ENCODE data around the gene PPP1R15B.
"Not testable (repeated sequence)": the region's sequence is repeated elsewhere in the genome, so short reads cannot be mapped to it uniquely, and the experiment has no call there.

The PPP1R15B gene

DNA sequence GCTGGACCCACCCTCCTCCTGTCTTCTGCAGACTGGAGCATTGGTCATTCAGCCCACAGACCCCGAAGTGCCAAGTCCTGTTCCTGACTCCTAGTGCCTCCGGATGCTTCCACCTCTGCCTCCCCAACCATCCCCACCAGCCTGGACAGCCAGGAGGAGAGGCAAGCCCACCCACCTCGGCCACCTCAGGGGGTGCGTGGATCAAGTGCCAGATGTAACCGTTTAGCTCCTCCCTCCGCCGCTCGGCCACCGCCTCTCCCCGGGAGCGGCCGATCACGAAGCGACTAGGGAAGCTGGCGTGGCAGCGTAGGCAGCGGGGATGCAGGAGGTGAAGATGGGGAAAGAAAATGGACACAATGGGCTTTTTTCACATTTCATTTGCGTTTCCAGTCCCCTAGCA lies 18.1 kb upstream of the PPP1R15B start:
- TF ChIP-seq, protein P1, sequence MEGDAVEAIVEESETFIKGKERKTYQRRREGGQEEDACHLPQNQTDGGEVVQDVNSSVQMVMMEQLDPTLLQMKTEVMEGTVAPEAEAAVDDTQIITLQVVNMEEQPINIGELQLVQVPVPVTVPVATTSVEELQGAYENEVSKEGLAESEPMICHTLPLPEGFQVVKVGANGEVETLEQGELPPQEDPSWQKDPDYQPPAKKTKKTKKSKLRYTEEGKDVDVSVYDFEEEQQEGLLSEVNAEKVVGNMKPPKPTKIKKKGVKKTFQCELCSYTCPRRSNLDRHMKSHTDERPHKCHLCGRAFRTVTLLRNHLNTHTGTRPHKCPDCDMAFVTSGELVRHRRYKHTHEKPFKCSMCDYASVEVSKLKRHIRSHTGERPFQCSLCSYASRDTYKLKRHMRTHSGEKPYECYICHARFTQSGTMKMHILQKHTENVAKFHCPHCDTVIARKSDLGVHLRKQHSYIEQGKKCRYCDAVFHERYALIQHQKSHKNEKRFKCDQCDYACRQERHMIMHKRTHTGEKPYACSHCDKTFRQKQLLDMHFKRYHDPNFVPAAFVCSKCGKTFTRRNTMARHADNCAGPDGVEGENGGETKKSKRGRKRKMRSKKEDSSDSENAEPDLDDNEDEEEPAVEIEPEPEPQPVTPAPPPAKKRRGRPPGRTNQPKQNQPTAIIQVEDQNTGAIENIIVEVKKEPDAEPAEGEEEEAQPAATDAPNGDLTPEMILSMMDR (IDR thresholded peaks at IDR 0.05) = no peak
- Histone ChIP-seq H3K27ac (peak overlapping the region in 1 of 2 donors; percentile 0), H3K4me3 (no peak overlapping the region), H3K9me3 (no peaks in the 10 kb centered on the region), H3K4me1 (peaks cover 0 to 10% (median 8%) of the 10 kb centered on the region in 4 donors), H3K36me3 (peaks cover 29 to 85% (median 62%) of the 10 kb centered on the region in 3 donors), H3K27me3 (no peaks in the 10 kb centered on the region)
- peak in 1 of 2 donors; percentile 63 for DNase-seq
- intact Hi-C loops (cut with DNase I; ENCODE audit: low total_unique reads) = loop anchor here (5.0 kb wide), 1 partner anchor 73 kb away; no protein-coding TSS in a partner anchor

DNA sequence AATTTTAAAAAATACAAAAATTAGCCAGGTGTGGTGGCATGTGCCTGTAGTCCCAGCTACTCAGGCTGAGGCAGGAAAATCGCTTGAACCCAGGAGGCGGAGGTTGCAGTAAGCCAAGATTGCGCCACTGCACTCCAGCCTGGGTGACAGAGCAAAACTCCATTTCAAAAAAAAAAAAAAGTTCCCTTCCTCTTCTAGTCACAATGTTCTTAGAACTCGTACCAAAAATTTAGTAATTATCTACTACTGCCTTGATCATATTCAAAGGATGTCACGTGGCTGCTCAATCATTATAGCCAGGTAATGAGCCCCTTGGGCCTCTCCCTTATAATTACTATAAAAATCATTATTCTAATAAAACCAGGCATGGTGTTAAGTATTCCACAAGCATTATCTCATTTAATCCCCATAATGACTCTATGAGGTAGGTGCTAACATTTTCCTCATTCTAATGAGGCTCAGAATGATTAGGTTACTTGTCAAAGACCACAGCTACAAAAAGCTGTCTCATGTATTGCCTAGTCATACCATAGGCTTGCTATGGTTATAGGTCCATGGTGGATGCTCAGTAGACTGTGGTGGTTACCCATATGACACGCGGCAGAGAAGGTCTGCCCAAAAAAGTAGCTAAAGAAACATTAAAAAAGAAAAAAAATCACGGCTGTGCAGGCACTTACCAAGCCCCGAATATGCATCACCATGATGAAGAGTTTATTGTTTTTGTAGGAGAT lies 15.5 kb upstream of the PPP1R15B start:
- H3K36me3 ChIP-seq = peaks cover 27 to 80% (median 51%) of the 10 kb centered on the region in 3 donors
- no peak overlapping the region for H3K27ac ChIP-seq

DNA sequence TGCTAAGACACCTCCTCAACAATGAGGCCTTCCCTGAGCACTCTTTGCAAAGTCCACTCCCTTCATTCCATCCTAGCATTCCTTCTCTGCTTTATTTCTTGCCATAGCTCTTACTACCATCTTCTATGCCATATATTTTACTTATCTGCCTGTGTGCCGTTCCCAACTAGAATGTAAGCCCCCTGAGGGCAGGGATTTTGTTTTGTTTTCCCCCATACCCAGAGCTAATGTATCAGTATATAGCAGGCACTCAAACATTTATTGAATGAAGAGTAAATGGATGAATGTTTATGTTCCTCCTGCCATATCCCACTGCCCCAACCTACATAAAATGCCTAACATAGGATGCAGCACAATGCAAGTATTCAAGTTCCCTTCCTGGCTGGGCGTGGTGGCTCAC lies 14.9 kb upstream of the PPP1R15B start:
- Histone ChIP-seq H3K4me3 (no peak overlapping the region), H3K9me3 (no peaks in the 10 kb centered on the region), H3K27me3 (no peaks in the 10 kb centered on the region), H3K27ac (no peak overlapping the region), H3K36me3 (peaks cover 27 to 73% (median 55%) of the 10 kb centered on the region in 3 donors), H3K4me1 (peaks cover 0 to 5% (median 2%) of the 10 kb centered on the region in 4 donors)
- intact Hi-C loops (cut with DNase I; ENCODE audit: low total_unique reads) = no loop called here
- TF ChIP-seq, protein P1 (IDR thresholded peaks at IDR 0.05) = no peak
- no peak for DNase-seq

More for the DNA sequence above, 15.5 kb upstream of the PPP1R15B start:
- no peaks in the 10 kb centered on the region for H3K9me3 ChIP-seq
- TF ChIP-seq, protein P1 (IDR thresholded peaks at IDR 0.05) = no peak
- no peaks in the 10 kb centered on the region for H3K27me3 ChIP-seq
- intact Hi-C loops (cut with DNase I; ENCODE audit: low total_unique reads) = no loop called here
- no peak for DNase-seq
- peaks cover 0 to 10% (median 7%) of the 10 kb centered on the region in 4 donors for H3K4me1 ChIP-seq
- H3K4me3 ChIP-seq = no peak overlapping the region

DNA sequence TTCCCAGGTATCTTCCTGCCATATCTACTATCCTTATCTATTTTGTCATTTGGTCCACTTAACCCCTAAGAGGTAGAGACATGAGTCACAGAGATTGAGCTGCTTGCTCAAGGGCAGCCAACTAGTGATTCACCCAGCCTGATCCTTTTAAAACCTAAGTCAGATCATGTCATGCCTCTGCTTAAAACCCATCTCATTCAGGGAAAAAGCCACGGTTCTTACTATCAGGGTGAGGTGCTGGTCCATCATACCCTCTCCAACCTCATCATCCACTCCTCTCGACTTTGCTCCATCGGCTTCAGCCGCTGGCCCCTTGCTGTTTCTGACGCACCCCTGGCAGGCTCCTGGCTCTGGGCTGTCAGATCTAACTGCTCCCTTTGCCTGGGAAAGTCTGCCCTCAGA lies 14.4 kb upstream of the PPP1R15B start:
- no peaks in the 10 kb centered on the region for H3K9me3 ChIP-seq
- H3K27ac ChIP-seq = no peak overlapping the region
- H3K27me3 ChIP-seq = no peaks in the 10 kb centered on the region
- peaks cover 0 to under 1% (median 0%) of the 10 kb centered on the region in 4 donors for H3K4me1 ChIP-seq
- H3K36me3 ChIP-seq = peaks cover 27 to 71% (median 59%) of the 10 kb centered on the region in 3 donors
- no peak for DNase-seq
- intact Hi-C loops (cut with DNase I; ENCODE audit: low total_unique reads) = no loop called here
- no peak overlapping the region for H3K4me3 ChIP-seq
- TF ChIP-seq, protein P1 (IDR thresholded peaks at IDR 0.05) = no peak

DNA sequence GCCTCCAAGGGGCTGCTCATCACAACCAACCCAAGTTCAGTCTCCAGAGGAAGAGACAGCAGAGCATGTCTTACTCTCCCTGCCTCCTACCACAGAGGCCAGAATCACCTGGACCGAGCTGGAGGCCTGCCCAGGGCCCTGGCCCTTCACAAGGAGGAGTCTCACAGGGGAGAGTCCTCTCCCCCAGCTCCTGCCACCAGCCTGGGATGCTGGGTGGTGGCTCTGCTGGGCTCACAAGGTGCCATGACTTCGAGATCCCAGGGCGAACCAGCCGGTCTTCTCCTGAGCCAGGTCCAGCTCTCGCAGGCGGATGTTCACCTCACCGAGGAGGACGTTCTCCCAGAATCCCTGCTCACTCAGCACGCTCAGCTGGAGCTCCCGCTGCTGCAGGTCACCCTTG lies 13.0 kb upstream of the PPP1R15B start:
- TF ChIP-seq, protein P1 (IDR thresholded peaks at IDR 0.05) = no peak
- H3K36me3 ChIP-seq = peaks cover 27 to 66% (median 53%) of the 10 kb centered on the region in 3 donors
- DNase-seq = peak in 1 of 2 donors; percentile 51
- no peak overlapping the region for H3K4me3 ChIP-seq
- H3K27me3 ChIP-seq = no peaks in the 10 kb centered on the region
- no peaks in the 10 kb centered on the region for H3K9me3 ChIP-seq
- H3K4me1 ChIP-seq = no peaks in the 10 kb centered on the region
- intact Hi-C loops (cut with DNase I; ENCODE audit: low total_unique reads) = no loop called here
- no peak overlapping the region for H3K27ac ChIP-seq

DNA sequence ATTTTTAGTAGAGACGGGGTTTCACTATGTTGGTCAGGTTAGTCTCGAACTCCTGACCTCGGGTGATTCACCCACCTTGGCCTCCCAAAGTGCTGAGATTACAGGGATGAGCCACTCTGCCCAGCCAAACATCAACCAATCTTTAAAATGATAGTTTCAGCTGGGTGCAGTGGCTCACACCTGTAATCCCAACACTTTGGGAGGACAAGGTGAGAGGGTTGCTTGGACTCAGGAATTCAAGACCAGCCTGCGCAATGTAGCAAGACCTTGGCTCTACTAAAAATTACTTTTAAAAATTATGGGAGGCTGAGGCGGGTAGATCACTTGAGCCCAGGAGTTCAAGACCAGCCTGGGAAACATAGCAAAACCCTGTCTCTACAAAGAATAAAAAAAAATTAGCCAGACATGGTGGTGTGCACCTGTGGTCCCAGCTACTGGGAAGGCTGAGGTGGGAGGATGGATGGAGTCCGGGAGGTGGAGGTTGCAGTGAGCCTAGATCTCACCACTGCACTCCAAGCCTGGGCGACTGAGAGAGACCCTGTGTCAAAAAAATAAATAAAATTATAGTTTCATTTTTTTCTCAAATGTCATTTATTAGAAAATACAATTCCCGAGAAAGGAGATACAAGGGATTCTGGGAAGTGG lies 10.6 kb upstream of the PPP1R15B start:
- peaks cover 15 to 43% (median 39%) of the 10 kb centered on the region in 3 donors for H3K36me3 ChIP-seq
- DNase-seq = peak in 1 of 2 donors; percentile 49
- H3K4me3 ChIP-seq; H3K27me3 ChIP-seq; H3K9me3 ChIP-seq; intact Hi-C loops (cut with DNase I; ENCODE audit: low total_unique reads): not testable (repeated sequence)
- H3K27ac ChIP-seq = peak overlapping the region; percentile 9 to 34
- peaks cover 0 to 22% (median 15%) of the 10 kb centered on the region in 4 donors for H3K4me1 ChIP-seq

Measured in tibial artery (tissue), 4 donors.